Dedifferentiated amniotic fluid mesenchymal stem cell (primary cell): Measurements from ENCODE around the gene C16orf78.

Experiments
- DNase-seq: peaks from one replicate; pipeline ENCODE4 v3.0.0-alpha.2; 2016; ENCODE audit errors: extremely low spot score

C16orf78 gene

GRCh38 chr16:49431040-49431439, 57.4 kb downstream of the C16orf78 start:
- DNase-seq = no peak

- no peak for DNase-seq
Observed at GRCh38 chr16:49431591-49432290, 58.1 kb downstream of the C16orf78 start.

GRCh38 chr16:49434733-49435132, 61.1 kb downstream of the C16orf78 start:
- no peak for DNase-seq

GRCh38 chr16:49436181-49436580, 62.6 kb downstream of the C16orf78 start:
- no peak for DNase-seq

GRCh38 chr16:49437344-49437743, 63.7 kb downstream of the C16orf78 start:
- DNase-seq = no peak

GRCh38 chr16:49439050-49439449, 65.4 kb downstream of the C16orf78 start:
- no peak for DNase-seq

- DNase-seq = no peak
Observed at GRCh38 chr16:49439676-49440075, 66.1 kb downstream of the C16orf78 start.

GRCh38 chr16:49440156-49441065, 66.8 kb downstream of the C16orf78 start:
- DNase-seq = no peak

- DNase-seq = no peak
Observed at GRCh38 chr16:49441366-49441780, 67.8 kb downstream of the C16orf78 start.

GRCh38 chr16:49442805-49443204, 69.2 kb downstream of the C16orf78 start:
- DNase-seq = no peak

GRCh38 chr16:49443576-49443975, 70.0 kb downstream of the C16orf78 start:
- no peak for DNase-seq

- DNase-seq = no peak
Observed at GRCh38 chr16:49446805-49447204, 73.2 kb downstream of the C16orf78 start.
